HepG2 (cell line): ENCODE measurements around the gene UGT1A7. TPM values are rescaled to one million over a fixed set of nuclear protein-coding genes. Genes with fewer than 3 reads are reported as not detected.

Source experiments
- AHDC1 ChIP-seq: sonication (generic); formaldehyde crosslinking; IDR thresholded peaks from 2 replicates; pipeline ENCODE4 v1.5.1; 2020; ENCODE audit warnings: mild to moderate bottlenecking, missing genetic modification reagents, borderline replicate concordance
- ATAD3A ChIP-seq: sonication (generic); formaldehyde crosslinking; IDR thresholded peaks from 2 replicates; pipeline ENCODE4 v1.4.0; 2020; ENCODE audit warnings: missing genetic modification reagents
- E2F1 ChIP-seq: sonication (generic); formaldehyde crosslinking; IDR thresholded peaks from 2 replicates; pipeline ENCODE4 v1.5.0; 2020; ENCODE audit warnings: missing genetic modification reagents
- HDAC2 ChIP-seq: sonication (generic); formaldehyde crosslinking; IDR thresholded peaks from 2 replicates; pipeline ENCODE4 v1.4.0; 2020; ENCODE audit warnings: missing genetic modification reagents
- KIAA2018 ChIP-seq: sonication (generic); formaldehyde crosslinking; IDR thresholded peaks from 2 replicates; pipeline ENCODE4 v1.5.0; 2020; ENCODE audit warnings: mild to moderate bottlenecking, missing genetic modification reagents, borderline replicate concordance
- NPAS2 ChIP-seq: sonication (generic); formaldehyde crosslinking; IDR thresholded peaks from 2 replicates; pipeline ENCODE4 v1.8.0; 2022; ENCODE audit warnings: mild to moderate bottlenecking, missing genetic modification reagents, borderline replicate concordance
- ZNF234 ChIP-seq: sonication (generic); formaldehyde crosslinking; conservative IDR thresholded peaks from 2 replicates; pipeline ENCODE4 v1.5.1; 2020; ENCODE audit warnings: mild to moderate bottlenecking, missing genetic modification reagents
- ZNF335 ChIP-seq: sonication (generic); formaldehyde crosslinking; IDR thresholded peaks from 2 replicates; pipeline ENCODE4 v1.4.0; 2020; ENCODE audit warnings: missing genetic modification reagents
- ZNF639 ChIP-seq: conservative IDR thresholded peaks from 2 replicates; pipeline ENCODE4 v1.6.1; 2018; ENCODE audit warnings: missing genetic modification reagents
- ZNF891 ChIP-seq: sonication (generic); formaldehyde crosslinking; IDR thresholded peaks from 2 replicates; pipeline ENCODE4 v1.5.0; 2020; ENCODE audit warnings: mild to moderate bottlenecking, missing genetic modification reagents
- polyA plus RNA-seq, 8 experiments: library from polyadenylated mRNA; depleted of rRNA in 3 of 8; stranded (reverse) in 7 of 8; unstranded in 1 of 8; fragments of >200 nt; fragmentation: Illumina TruSeq in 4 of 8; extraction: Trizol in 4 of 8; gene quantifications; 2 replicates each; pipeline versions ENCODE4 v1.2.1 to v1.2.3, GENCODE V29; 2011 to 2016; ENCODE audit warnings: low read depth in 4 of 8, missing spikeins in 1 of 8, mixed read lengths in 1 of 8; ENCODE audit not compliant: insufficient read depth in 1 of 8
- total RNA-seq, 5 experiments: library from RNA; depleted of rRNA; stranded (reverse); fragments of >200 nt; fragmentation: Illumina TruSeq; extraction: Trizol; gene quantifications; 2 replicates each; pipeline ENCODE4 v1.2.3, GENCODE V29; 2016; ENCODE audit warnings: low read depth in 1 of 5

UGT1A7 gene
- total and polyA plus RNA-seq, 2 of the 13 experiments (the other 11 are each of a cell fraction or from before 2014, with no cell fraction given), result not detected

GRCh38 chr2:233756429-233757081 lies 74.9 kb downstream of the UGT1A7 start (continued):
- TF ChIP-seq NPAS2 (CRISPR knock-in tag) (no peak), ATAD3A (no peak), KIAA2018 (CRISPR knock-in tag) (no peak), ZNF891 (no peak), ZNF234 (CRISPR knock-in tag) (no peak), HDAC2 (CRISPR knock-in tag) (peak; percentile 99), AHDC1 (CRISPR knock-in tag) (peak; percentile 98), ZNF639 (CRISPR knock-in tag) (no peak), ZNF335 (CRISPR knock-in tag) (0 out of 2 replicates have a peak, but pooled peaks have one; percentile 51), E2F1 (CRISPR knock-in tag) (no peak; the same call in 1 of the 2 replicates)
